Neural cell (in vitro differentiated cells): ENCODE data around the gene CTDSPL.

Source experiments
- EZH2 ChIP-seq: fragments of 200-600, 300-800 bp; shearing (Covaris generic), sonication (generic); IDR thresholded peaks from 2 replicates; pipeline ENCODE4 v1.6.1; 2014; ENCODE audit warnings: antibody characterized with exemption, low read length, borderline replicate concordance, mild to moderate bottlenecking; ENCODE audit not compliant: insufficient read depth, poor library complexity, severe bottlenecking
- TAF1 ChIP-seq: IDR thresholded peaks from 2 replicates; pipeline ENCODE4 v1.6.1; 2012; ENCODE audit warnings: low read depth
- TF ChIP-seq, protein P1 (sequence below): IDR thresholded peaks from 2 replicates; pipeline ENCODE4 v1.6.1; 2012; ENCODE audit warnings: borderline replicate concordance
- TF ChIP-seq, protein P2 (sequence below): fragments of 450-650 bp; IDR thresholded peaks from 2 replicates; pipeline ENCODE4 v1.5.1; 2014; ENCODE audit warnings: antibody characterized with exemption, mild to moderate bottlenecking, moderate library complexity; ENCODE audit not compliant: poor library complexity, severe bottlenecking

DNA sequence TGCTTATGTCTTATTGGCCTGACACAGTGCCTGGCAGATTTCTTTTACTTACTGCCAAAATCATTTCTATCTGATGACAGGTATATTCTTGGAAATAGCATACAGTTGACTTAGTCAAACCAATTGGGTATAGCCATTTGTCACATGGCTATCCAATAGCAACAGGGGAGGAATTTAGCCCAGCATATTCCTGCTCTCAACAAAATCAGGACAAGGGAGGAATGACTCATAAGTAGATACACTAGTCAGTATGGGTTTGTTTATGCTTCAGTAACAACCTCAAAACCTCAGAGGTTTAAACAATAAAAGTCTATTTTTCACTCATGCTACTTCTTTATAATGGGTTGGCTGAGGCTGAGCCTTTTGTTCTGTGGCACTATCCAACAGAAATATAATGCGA lies 90.9 kb downstream of the CTDSPL start:
- TF ChIP-seq, protein P1, sequence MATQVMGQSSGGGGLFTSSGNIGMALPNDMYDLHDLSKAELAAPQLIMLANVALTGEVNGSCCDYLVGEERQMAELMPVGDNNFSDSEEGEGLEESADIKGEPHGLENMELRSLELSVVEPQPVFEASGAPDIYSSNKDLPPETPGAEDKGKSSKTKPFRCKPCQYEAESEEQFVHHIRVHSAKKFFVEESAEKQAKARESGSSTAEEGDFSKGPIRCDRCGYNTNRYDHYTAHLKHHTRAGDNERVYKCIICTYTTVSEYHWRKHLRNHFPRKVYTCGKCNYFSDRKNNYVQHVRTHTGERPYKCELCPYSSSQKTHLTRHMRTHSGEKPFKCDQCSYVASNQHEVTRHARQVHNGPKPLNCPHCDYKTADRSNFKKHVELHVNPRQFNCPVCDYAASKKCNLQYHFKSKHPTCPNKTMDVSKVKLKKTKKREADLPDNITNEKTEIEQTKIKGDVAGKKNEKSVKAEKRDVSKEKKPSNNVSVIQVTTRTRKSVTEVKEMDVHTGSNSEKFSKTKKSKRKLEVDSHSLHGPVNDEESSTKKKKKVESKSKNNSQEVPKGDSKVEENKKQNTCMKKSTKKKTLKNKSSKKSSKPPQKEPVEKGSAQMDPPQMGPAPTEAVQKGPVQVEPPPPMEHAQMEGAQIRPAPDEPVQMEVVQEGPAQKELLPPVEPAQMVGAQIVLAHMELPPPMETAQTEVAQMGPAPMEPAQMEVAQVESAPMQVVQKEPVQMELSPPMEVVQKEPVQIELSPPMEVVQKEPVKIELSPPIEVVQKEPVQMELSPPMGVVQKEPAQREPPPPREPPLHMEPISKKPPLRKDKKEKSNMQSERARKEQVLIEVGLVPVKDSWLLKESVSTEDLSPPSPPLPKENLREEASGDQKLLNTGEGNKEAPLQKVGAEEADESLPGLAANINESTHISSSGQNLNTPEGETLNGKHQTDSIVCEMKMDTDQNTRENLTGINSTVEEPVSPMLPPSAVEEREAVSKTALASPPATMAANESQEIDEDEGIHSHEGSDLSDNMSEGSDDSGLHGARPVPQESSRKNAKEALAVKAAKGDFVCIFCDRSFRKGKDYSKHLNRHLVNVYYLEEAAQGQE, result no peak
- no peak for TF ChIP-seq TAF1
- TF ChIP-seq, protein P2, sequence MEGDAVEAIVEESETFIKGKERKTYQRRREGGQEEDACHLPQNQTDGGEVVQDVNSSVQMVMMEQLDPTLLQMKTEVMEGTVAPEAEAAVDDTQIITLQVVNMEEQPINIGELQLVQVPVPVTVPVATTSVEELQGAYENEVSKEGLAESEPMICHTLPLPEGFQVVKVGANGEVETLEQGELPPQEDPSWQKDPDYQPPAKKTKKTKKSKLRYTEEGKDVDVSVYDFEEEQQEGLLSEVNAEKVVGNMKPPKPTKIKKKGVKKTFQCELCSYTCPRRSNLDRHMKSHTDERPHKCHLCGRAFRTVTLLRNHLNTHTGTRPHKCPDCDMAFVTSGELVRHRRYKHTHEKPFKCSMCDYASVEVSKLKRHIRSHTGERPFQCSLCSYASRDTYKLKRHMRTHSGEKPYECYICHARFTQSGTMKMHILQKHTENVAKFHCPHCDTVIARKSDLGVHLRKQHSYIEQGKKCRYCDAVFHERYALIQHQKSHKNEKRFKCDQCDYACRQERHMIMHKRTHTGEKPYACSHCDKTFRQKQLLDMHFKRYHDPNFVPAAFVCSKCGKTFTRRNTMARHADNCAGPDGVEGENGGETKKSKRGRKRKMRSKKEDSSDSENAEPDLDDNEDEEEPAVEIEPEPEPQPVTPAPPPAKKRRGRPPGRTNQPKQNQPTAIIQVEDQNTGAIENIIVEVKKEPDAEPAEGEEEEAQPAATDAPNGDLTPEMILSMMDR, result no peak
- no peak for TF ChIP-seq EZH2
